Gastroesophageal sphincter (tissue), 3 donors: ENCODE measurements around the gene FGF19.

Source experiments
- CTCF ChIP-seq, 4 experiments: fragments of 200-600 bp in 2 of 4; fragments of 450-650 bp in 2 of 4; sonication (generic) in 1 of 4; IDR thresholded peaks; one replicate each; pipeline ENCODE4 v1.5.1; 2017 to 2019; ENCODE audit warnings: antibody characterized with exemption in 4 of 4, mild to moderate bottlenecking in 2 of 4, moderate library complexity in 2 of 4
- POLR2A ChIP-seq, 2 donors: fragments of 450-650 bp; IDR thresholded peaks; one replicate each; pipeline ENCODE4 v1.6.1; 2017; ENCODE audit warnings: antibody characterized with exemption in 2 of 2, mild to moderate bottlenecking in 2 of 2, moderate library complexity in 1 of 2

DNA sequence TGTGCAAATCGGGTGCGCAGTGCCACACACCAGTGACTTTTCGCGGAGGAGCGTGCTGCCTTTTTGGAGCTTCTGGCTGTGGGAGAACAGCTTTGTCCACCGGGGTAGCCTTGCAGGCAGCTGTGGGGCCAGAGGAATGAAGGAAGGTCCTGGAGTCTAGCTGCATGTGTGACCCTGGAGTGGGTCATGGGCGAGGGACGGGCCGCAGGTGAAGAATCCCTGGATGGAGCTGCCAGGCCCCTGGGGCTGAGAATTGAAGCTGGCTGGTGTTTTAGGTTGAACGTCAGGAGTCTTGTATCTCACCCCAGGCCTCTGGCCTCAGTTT is 54.3 kb downstream of the FGF19 start:
- TF ChIP-seq CTCF (IDR thresholded peaks at IDR 0.05) (no peak), POLR2A (IDR thresholded peaks at IDR 0.05) (no peak)
